Stimulated activated CD8-positive, alpha-beta memory T cell treated with anti-CD3 and anti-CD28 coated beads, Interleukin-7, amount 100 ng/mL, for 48 hours (primary cell): ENCODE measurements around the gene SF1.

ENCODE experiments used
- DNase-seq, 2 donors: peaks; one replicate each; pipeline ENCODE4 v3.0.0-alpha.2; 2020; ENCODE audit warnings: low read depth in 1 of 2; ENCODE audit errors: extremely low read depth in 1 of 2

SF1 gene

GRCh38 chr11:64714666-64715065 is 63.7 kb downstream of the SF1 start:
- DNase-seq = no peak
